ENCODE data around the gene SMIM29.
"Not testable (repeated sequence)": the region's sequence is repeated elsewhere in the genome, so short reads cannot be mapped to it uniquely, and the experiment has no call there.

Gene SMIM29

GRCh38 chr6:34275128-34275804, 26.5 kb upstream of the SMIM29 start:
- H3K36me3 Mint-ChIP-seq (ENCODE audit: low read depth): peaks cover 9% of the 10 kb centered on the region
- H3K4me1 Mint-ChIP-seq: peaks cover 8% of the 10 kb centered on the region
- ATAC-seq (peak; percentile 52), DNase-seq (no peak)
- H3K4me3 Mint-ChIP-seq: no peak overlapping the region
- no peak overlapping the region for H3K27ac Mint-ChIP-seq
- no peaks in the 10 kb centered on the region for H3K27me3 Mint-ChIP-seq
- no peaks in the 10 kb centered on the region for H3K9me3 Mint-ChIP-seq

- H3K4me1 Mint-ChIP-seq: peaks cover 11% of the 10 kb centered on the region
- peaks cover 2% of the 10 kb centered on the region for H3K36me3 Mint-ChIP-seq (ENCODE audit: low read depth)
- ATAC-seq (no peak), DNase-seq (no peak)
- H3K27ac Mint-ChIP-seq: no peak overlapping the region
- no peak overlapping the region for H3K4me3 Mint-ChIP-seq
- H3K27me3 Mint-ChIP-seq: no peaks in the 10 kb centered on the region
- no peaks in the 10 kb centered on the region for H3K9me3 Mint-ChIP-seq
These were observed 25.3 kb upstream of the SMIM29 start for GRCh38 chr6:34274129-34274528.

GRCh38 chr6:34273242-34273805, 24.5 kb upstream of the SMIM29 start:
- no peak for DNase-seq
- no peak overlapping the region for H3K27ac Mint-ChIP-seq
- ATAC-seq: no peak
- no peaks in the 10 kb centered on the region for H3K27me3 Mint-ChIP-seq
- H3K36me3 Mint-ChIP-seq (ENCODE audit: low read depth): no peaks in the 10 kb centered on the region
- no peak overlapping the region for H3K4me3 Mint-ChIP-seq
- H3K9me3 Mint-ChIP-seq: no peaks in the 10 kb centered on the region
- peaks cover 11% of the 10 kb centered on the region for H3K4me1 Mint-ChIP-seq

GRCh38 chr6:34272013-34272926, 23.5 kb upstream of the SMIM29 start:
- H3K4me1 Mint-ChIP-seq: peaks cover 11% of the 10 kb centered on the region
- no peak overlapping the region for H3K27ac Mint-ChIP-seq
- no peaks in the 10 kb centered on the region for H3K36me3 Mint-ChIP-seq (ENCODE audit: low read depth)
- no peaks in the 10 kb centered on the region for H3K27me3 Mint-ChIP-seq
- ATAC-seq (no peak), DNase-seq (no peak)
- H3K4me3 Mint-ChIP-seq: no peak overlapping the region
- no peaks in the 10 kb centered on the region for H3K9me3 Mint-ChIP-seq

GRCh38 chr6:34269658-34270341, 21.0 kb upstream of the SMIM29 start:
- not testable (repeated sequence) for H3K27me3 Mint-ChIP-seq; ATAC-seq; H3K36me3 Mint-ChIP-seq (ENCODE audit: low read depth); H3K9me3 Mint-ChIP-seq; H3K4me1 Mint-ChIP-seq; DNase-seq; H3K4me3 Mint-ChIP-seq; H3K27ac Mint-ChIP-seq

- not testable (repeated sequence) for DNase-seq; ATAC-seq; H3K4me3 Mint-ChIP-seq; H3K27me3 Mint-ChIP-seq; H3K27ac Mint-ChIP-seq; H3K36me3 Mint-ChIP-seq (ENCODE audit: low read depth); H3K9me3 Mint-ChIP-seq; H3K4me1 Mint-ChIP-seq
These were observed 20.3 kb upstream of the SMIM29 start for GRCh38 chr6:34269132-34269531.

GRCh38 chr6:34267746-34268145, 18.9 kb upstream of the SMIM29 start:
- no peak overlapping the region for H3K27ac Mint-ChIP-seq
- no peak overlapping the region for H3K4me3 Mint-ChIP-seq
- DNase-seq: no peak
- H3K4me1 Mint-ChIP-seq: peaks cover 2% of the 10 kb centered on the region
- no peaks in the 10 kb centered on the region for H3K36me3 Mint-ChIP-seq (ENCODE audit: low read depth)
- H3K27me3 Mint-ChIP-seq: no peaks in the 10 kb centered on the region
- no peaks in the 10 kb centered on the region for H3K9me3 Mint-ChIP-seq
- no peak for ATAC-seq

GRCh38 chr6:34263484-34263883, 14.7 kb upstream of the SMIM29 start:
- ATAC-seq; H3K9me3 Mint-ChIP-seq; H3K27me3 Mint-ChIP-seq; H3K4me3 Mint-ChIP-seq; H3K27ac Mint-ChIP-seq; H3K36me3 Mint-ChIP-seq (ENCODE audit: low read depth); H3K4me1 Mint-ChIP-seq; DNase-seq: not testable (repeated sequence)

- ATAC-seq (no peak), DNase-seq (no peak)
- Mint-ChIP-seq H3K27ac (no peak overlapping the region), H3K9me3 (no peaks in the 10 kb centered on the region), H3K36me3 (ENCODE audit: low read depth) (no peaks in the 10 kb centered on the region), H3K4me3 (no peak overlapping the region), H3K4me1 (no peaks in the 10 kb centered on the region), H3K27me3 (no peaks in the 10 kb centered on the region)
These were observed 11.9 kb upstream of the SMIM29 start for GRCh38 chr6:34260576-34261267.

- Mint-ChIP-seq H3K9me3 (no peaks in the 10 kb centered on the region), H3K36me3 (ENCODE audit: low read depth) (no peaks in the 10 kb centered on the region), H3K4me1 (no peaks in the 10 kb centered on the region), H3K27ac (no peak overlapping the region), H3K4me3 (no peak overlapping the region), H3K27me3 (no peaks in the 10 kb centered on the region)
- no peak for DNase-seq
- no peak for ATAC-seq
These were observed 10.8 kb upstream of the SMIM29 start for GRCh38 chr6:34259529-34260069.

GRCh38 chr6:34252395-34252794, 3.6 kb upstream of the SMIM29 start:
- not testable (repeated sequence) for H3K27me3 Mint-ChIP-seq; H3K27ac Mint-ChIP-seq; ATAC-seq; DNase-seq; H3K36me3 Mint-ChIP-seq (ENCODE audit: low read depth); H3K9me3 Mint-ChIP-seq; H3K4me3 Mint-ChIP-seq
- peaks cover 19% of the 10 kb centered on the region for H3K4me1 Mint-ChIP-seq

GRCh38 chr6:34249469-34250261, 859 bp upstream of the SMIM29 start:
- DNase-seq (no peak), ATAC-seq (peak; percentile 24)
- no peaks in the 10 kb centered on the region for H3K9me3 Mint-ChIP-seq
- peak overlapping the region; percentile 83 for H3K4me3 Mint-ChIP-seq
- H3K4me1 Mint-ChIP-seq: peaks cover 42% of the 10 kb centered on the region
- H3K36me3 Mint-ChIP-seq (ENCODE audit: low read depth): peaks cover 4% of the 10 kb centered on the region
- peak overlapping the region; percentile 77 for H3K27ac Mint-ChIP-seq
- H3K27me3 Mint-ChIP-seq: peaks cover 2% of the 10 kb centered on the region

- ATAC-seq (no peak), DNase-seq (peak; percentile 61)
- peak overlapping the region; percentile 74 for H3K27ac Mint-ChIP-seq
- H3K4me1 Mint-ChIP-seq: peaks cover 55% of the 10 kb centered on the region
- H3K4me3 Mint-ChIP-seq: peak overlapping the region; percentile 83
- peaks cover 2% of the 10 kb centered on the region for H3K27me3 Mint-ChIP-seq
- H3K9me3 Mint-ChIP-seq: no peaks in the 10 kb centered on the region
- H3K36me3 Mint-ChIP-seq (ENCODE audit: low read depth): peaks cover 13% of the 10 kb centered on the region
These were observed 544 bp downstream of the SMIM29 start for GRCh38 chr6:34248198-34248726.

Measured in activated naive CD8-positive, alpha-beta T cell treated with anti-CD3 and anti-CD28 coated beads, Interleukin-2, amount 50 U/mL, for 24 hours (primary cell).